Iris pigment epithelial cell (primary cell): ENCODE data around the gene COL5A1.

Experiments
- DNase-seq: peaks from one replicate; pipeline ENCODE4 v3.0.0-alpha.2; 2011; ENCODE audit warnings: low read depth

The COL5A1 gene

DNA sequence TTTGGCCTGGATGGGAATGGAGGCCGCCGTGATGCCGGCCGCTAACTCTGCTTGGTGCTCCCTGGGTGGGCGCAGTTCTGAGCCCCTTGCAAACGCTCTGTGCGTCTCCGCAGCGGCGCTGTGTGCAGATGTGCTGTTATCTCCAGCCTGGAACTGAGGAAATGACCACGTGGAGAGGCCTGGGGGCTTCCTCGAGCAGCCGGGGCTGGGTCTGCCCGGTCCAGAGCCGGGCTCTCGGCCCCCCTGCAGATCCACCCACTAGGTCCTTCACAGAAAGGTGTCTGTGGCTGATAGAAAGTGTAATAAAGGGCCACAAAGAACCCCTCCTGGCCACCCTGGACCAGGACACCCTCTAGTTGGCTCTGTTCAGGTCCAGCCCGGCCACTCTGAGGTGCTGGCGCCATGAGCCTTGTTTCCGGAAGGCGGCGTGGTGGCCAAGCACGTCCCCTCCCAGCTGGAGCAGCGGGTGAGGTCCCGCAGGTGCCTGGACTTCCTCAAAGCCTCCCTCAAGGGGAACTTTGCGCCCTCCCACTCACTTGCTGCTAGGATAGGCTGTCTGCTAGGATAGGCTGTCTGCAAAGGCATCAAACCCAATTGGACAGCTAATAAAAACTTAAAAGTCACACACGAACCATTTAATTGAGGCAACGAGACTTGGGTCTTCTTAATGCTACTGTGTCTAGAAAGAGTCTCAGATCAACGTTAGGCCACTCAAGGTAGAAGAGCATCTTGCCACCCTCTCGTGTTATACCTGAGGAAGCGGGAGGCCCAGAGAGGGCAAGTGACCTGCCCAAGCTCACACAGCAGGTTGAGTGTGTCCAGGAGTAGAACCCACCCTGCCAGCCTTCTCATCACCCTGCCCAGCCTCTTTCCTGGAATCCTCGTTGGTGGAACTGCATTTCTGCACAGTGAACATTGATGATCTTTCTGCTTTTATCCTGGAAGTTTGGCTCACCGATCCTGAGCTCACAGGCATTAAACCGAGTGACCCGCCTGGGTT is 129.7 kb downstream of the COL5A1 start:
- DNase-seq = no peak

- no peak for DNase-seq
Measured at GRCh38 chr9:134772331-134772730, 130.7 kb downstream of the COL5A1 start.

DNA sequence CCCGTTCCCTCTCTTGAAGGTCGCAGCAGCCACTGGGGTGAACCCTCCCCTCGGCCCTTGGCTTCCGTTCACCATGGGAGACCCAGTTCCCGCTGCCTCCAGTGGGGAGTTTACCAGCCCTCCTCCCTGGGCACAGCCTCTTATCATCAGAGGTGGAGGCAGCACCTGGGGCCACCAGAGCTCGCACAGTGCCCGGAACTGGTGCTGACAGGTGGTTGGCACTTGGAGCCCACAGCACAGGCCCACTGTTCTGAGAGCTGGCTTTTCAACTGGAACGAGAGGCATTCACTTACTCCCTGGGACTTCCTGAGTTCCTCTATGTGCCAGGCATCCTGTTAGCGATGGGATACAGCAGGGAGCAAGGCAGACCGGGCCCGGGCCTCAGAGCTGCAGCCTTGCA is 132.2 kb downstream of the COL5A1 start:
- no peak for DNase-seq

DNA sequence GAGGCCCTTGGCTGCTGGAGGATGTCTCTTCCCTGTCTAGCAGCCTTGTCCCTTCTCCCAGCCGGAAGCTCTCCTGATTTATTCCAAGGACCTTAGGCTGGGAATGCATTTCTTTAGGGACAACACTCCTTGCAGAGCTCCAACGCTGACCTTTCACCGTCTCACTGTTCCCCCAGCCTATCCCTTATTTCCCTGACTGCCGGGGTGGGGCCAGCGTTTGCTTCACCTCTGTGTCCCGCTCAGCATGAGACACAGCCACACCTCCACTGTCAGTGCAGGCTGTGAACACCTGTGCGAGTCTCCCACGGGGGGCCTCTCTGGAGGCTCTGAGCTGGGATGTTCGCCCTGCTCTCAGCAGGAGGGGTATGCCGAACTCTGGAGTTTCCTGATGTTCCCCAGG is 132.8 kb downstream of the COL5A1 start:
- DNase-seq = no peak

GRCh38 chr9:134775081-134775951 is 133.7 kb downstream of the COL5A1 start:
- DNase-seq = peak; percentile 89

DNA sequence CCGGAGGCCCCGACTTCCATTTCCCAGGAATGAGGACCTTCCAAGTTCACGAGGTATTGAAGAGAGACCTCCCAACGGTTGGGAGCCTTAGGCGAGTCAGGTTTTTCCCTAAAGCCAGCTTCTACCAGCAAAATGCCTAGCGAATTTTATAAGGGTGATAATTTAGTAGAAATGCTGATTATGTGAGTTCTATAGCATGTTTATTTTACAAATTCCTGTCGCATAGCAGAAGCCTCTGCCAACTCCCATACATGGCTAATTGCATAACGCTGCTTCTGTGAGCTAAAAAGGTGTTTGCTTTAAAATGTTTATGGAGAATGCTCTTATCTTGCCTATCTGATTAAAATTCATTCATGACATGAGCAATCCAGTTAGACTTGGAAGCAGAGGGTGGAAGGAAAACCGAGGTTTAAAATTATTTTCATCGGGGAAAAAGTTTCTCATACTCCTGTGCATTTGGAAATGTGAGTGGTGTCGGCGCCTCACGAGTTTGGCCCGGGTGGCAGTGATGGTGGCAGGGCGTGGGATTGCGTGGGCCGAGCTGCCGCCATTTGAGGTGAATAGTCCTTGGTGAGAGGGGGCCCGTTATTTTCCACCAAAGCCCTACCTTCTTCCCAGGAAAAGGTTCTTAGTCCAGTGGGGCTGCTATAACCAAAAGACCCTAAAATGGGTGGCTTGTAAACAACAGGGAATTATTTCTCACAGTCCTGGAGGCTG is 134.6 kb downstream of the COL5A1 start:
- peak; percentile 72 for DNase-seq

DNA sequence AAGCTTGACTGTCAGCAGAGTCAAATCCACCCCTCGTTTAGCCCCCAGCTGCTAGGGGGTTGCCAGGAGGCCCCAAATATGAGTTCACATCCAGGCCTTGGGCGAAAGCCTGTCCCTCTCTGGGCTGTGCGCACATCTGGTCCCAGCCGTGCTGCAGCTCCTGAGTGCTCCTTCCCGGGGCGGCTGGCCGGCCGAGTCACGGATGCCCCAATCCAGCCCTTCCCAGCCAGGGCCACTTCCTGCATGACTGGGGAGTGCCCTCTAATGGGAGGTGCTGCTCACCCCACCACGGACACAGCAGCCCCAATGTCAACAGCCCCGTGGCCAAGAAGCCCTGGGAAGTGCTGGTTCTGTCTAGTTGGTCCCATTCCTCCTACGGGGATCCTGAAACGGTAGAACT is 135.6 kb downstream of the COL5A1 start:
- DNase-seq = no peak

- no peak for DNase-seq
Measured at GRCh38 chr9:134778156-134778555, 136.6 kb downstream of the COL5A1 start.

- peak; percentile 53 for DNase-seq
Measured at GRCh38 chr9:134778841-134779411, 137.3 kb downstream of the COL5A1 start.

- DNase-seq = no peak
Measured at GRCh38 chr9:134779640-134780039, 138.0 kb downstream of the COL5A1 start.

GRCh38 chr9:134781591-134782302 is 140.1 kb downstream of the COL5A1 start:
- no peak for DNase-seq

DNA sequence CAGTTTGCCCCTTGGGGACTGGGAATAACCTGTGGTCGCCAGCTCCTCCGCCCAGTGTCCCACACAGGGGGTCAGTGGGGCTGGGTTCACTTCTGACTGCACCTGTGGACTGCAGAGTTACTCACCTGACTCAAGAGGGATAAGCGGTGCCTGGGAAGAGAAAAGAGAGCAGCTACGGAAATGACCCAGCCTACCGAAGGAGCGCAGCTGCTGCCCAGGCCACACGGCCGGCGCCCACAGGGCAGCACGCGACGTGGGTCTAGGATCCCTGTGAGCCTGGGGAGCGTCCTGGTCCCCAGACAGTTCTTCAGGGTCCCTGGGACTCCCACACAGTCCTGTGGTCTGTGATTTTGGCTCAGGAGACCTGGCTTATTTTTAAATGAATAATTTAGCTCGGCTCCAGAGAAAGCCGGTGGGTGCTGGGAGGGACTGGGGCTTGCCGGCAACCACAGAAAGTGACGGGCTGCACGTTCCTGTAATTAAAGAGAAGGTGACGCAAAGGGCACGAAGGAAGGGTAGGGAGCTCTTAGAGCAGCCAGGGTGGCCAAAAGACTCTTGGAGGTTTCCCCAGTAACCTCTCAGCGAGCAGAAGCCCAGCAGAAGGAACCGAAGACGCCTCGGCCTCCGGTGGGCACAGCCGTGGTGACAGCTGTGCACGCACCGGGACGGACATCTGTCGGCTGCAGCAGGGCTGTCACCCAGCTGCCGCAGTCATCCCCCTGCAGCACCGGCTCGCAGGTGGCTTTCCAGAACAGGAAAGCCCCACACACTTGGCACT is 141.5 kb downstream of the COL5A1 start:
- no peak for DNase-seq

DNA sequence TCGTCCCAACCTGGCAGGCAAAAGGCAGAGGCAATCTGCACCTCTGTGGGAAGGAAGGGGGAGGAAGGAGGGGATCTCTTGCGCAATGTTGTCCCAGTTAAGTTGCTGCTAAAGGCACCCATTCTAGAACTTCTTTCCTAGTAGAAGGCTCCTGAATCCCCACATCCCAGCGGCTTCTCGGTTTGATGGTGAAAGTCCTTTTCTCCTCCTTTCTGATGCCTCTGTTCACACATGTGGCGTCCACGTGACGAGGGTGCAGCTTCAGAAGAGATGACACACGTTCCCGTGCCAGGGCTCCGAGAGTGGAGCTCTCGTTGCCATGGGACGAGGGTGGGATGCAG is 142.1 kb downstream of the COL5A1 start:
- DNase-seq = no peak

DNA sequence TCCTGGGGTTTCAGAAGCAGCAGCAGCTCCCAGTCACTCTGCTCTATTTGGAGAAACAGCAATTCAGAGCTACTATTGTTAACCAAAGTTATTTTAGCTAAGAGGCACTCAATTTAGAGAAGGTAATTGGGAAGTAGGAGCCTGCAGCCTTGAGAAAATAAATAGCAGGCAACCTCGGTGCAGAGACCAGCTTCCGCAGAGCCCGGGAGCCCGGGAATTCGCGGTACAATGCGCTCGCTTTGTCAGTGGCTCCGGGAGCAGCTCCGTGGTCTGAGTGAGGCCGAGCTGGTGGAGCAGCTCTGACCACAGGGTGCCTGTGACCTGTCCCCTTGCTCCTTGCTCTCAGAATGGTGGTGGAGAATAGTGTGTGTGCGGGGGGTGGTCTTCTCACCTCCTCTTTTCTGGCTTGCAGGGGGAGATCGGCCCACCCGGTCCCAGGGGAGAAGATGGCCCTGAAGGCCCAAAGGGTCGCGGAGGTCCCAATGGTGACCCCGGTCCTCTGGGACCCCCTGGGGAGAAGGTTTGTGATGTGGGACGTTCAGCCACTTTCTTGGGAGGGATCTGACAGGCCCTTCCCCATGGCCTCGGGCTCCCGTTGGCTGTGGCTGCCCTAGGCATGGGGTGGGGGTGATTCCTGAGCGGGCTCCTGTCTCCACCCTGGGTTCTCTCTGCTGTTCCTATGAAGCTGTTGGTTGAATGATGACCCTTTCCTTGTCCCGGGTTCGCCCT is 143.1 kb downstream of the COL5A1 start:
- no peak for DNase-seq

- peak; percentile 14 for DNase-seq
Measured at GRCh38 chr9:134785325-134786108, 143.9 kb downstream of the COL5A1 start.

GRCh38 chr9:134787601-134788531 is 146.3 kb downstream of the COL5A1 start:
- DNase-seq = no peak

- no peak for DNase-seq
Measured at GRCh38 chr9:134789168-134789567, 147.6 kb downstream of the COL5A1 start.

DNA sequence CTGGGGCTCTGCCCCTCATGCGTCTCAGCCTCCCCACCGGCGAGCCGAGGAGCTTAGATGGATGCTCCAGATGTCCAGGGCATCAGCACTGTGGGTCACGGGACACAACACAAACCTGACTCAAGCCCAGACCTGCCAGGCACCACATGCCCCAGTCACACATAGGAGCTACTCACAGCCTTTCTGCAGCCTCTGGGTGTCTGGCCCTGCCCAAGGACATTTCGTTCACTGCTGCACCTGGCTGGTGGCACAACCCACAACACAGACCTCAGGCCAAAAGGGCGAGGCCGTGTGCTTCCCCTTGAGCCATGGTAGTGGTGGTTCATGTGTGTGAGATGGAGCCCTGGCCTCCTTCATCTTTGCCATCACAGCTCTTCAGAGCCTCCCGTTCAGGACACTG is 149.4 kb downstream of the COL5A1 start:
- DNase-seq = no peak
